HCT116 (cell line): ENCODE measurements around the gene CTNNA2. TPM values are rescaled to one million over a fixed set of nuclear protein-coding genes. Genes with fewer than 3 reads are reported as not detected.

Experiments used
- ATAC-seq: fragments of 200-7000 bp; cut with Tn5 transposase; 2 replicates; pipeline ENCODE4 v1.9.1; 2020; ENCODE audit warnings: mild to moderate bottlenecking, moderate library complexity
- BruUV-seq: library from RNA; stranded (reverse); fragments of 400-500 nt; replicated peaks from 2 replicates; lab custom pipeline; 2021; lab: Mats Ljungman, UMichigan
- CTCF ChIA-PET: fragments of 300-600 bp; sonication (Branson Sonifier 250); formaldehyde crosslinking; loops from one replicate; lab custom pipeline; 2021; ENCODE audit warnings: antibody characterized with exemption; lab: Charles Lee
- POLR2A ChIA-PET: fragments of 300-600, 350-600 bp; sonication (Branson Sonifier 250); formaldehyde crosslinking; loops from one replicate; lab custom pipeline; 2021; ENCODE audit warnings: antibody characterized with exemption; lab: Charles Lee
- RAD21 ChIA-PET, 2 experiments: fragments of 300-600 bp; sonication (Branson Sonifier 250); formaldehyde crosslinking; loops; one replicate each; lab custom pipeline; 2023; ENCODE audit warnings: low total read pairs in 2 of 2; ENCODE audit not compliant: uncharacterized antibody in 2 of 2, unreplicated experiment in 2 of 2, low non-redundant PET in 1 of 2; lab: Charles Lee
- DNase-seq: peaks from one replicate; pipeline ENCODE4 v3.0.0-alpha.2; 2010; ENCODE audit warnings: low read depth, low spot score
- H2AFZ ChIP-seq: fragments of 200-600 bp; shearing (Covaris generic), sonication (generic); 2 replicates; pipeline ENCODE4 v1.6.1; 2017; ENCODE audit warnings: low read depth, mixed run types, mixed read lengths, antibody characterized with exemption, low read length; ENCODE audit not compliant: poor library complexity, severe bottlenecking
- H3K27ac ChIP-seq: 2 replicates; pipeline ENCODE4 v1.5.1; 2012; ENCODE audit warnings: low read depth, low read length
- H3K27me3 ChIP-seq: fragments of 200-600 bp; sonication (generic); 2 replicates; pipeline ENCODE4 v1.6.1; 2016; ENCODE audit warnings: mixed run types, low read length, mixed read lengths; ENCODE audit not compliant: insufficient read depth
- H3K36me3 ChIP-seq, 2 experiments: fragments of 200-500 bp in 1 of 2; fragments of 200-600 bp in 1 of 2; sonication (Bioruptor generic) in 1 of 2; sonication (generic) in 1 of 2; 2 replicates each; pipeline versions ENCODE4 v1.5.1 to v1.6.1; 2014 to 2016; ENCODE audit warnings: low read length in 2 of 2, inconsistent platforms in 1 of 2, mixed read lengths in 1 of 2, mixed run types in 1 of 2; ENCODE audit not compliant: insufficient read depth in 2 of 2, control insufficient read depth in 1 of 2
- H3K4me1 ChIP-seq, 2 experiments: fragments of 200-600 bp in 1 of 2; sonication (generic) in 1 of 2; 2 replicates each; pipeline versions ENCODE4 v1.5.1 to v1.6.1; 2012 to 2017; ENCODE audit warnings: low read length in 2 of 2, inconsistent platforms in 1 of 2, mild to moderate bottlenecking in 1 of 2, mixed read lengths in 1 of 2, mixed run types in 1 of 2, moderate library complexity in 1 of 2; ENCODE audit not compliant: insufficient read depth in 2 of 2, control insufficient read depth in 1 of 2
- H3K4me2 ChIP-seq: fragments of 200-600 bp; sonication (generic); 2 replicates; pipeline ENCODE4 v1.6.1; 2017; ENCODE audit warnings: mixed run types, low read length, mixed read lengths
- H3K4me3 ChIP-seq, 2 experiments: fragments of 200-600 bp in 1 of 2; sonication (generic) in 1 of 2; replicated peaks in 1 of 2; 2 replicates each; pipeline ENCODE4 v1.5.1; 2011 to 2016; ENCODE audit warnings: low read length in 2 of 2, control low read depth in 1 of 2, low read depth in 1 of 2, mild to moderate bottlenecking in 1 of 2, mixed read lengths in 1 of 2, mixed run types in 1 of 2
- H3K79me2 ChIP-seq: fragments of 200-600 bp; sonication (generic); 2 replicates; pipeline ENCODE4 v1.6.1; 2017; ENCODE audit warnings: mild to moderate bottlenecking, mixed run types, low read length, moderate library complexity, mixed read lengths; ENCODE audit not compliant: insufficient read depth
- H3K9ac ChIP-seq: fragments of 200-600 bp; sonication (generic); 2 replicates; pipeline ENCODE4 v1.6.1; 2016; ENCODE audit warnings: low read length, mixed read lengths
- H3K9me2 ChIP-seq: fragments of 200-600 bp; sonication (generic), shearing (Covaris generic); 2 replicates; pipeline ENCODE4 v1.6.1; 2017; ENCODE audit warnings: mixed run types, mild to moderate bottlenecking, moderate library complexity; ENCODE audit not compliant: insufficient read depth
- H3K9me3 ChIP-seq, 2 experiments: fragments of 200-500 bp in 1 of 2; fragments of 200-600 bp in 1 of 2; sonication (Bioruptor generic) in 1 of 2; sonication (generic) in 1 of 2; 2 replicates each; pipeline ENCODE4 v1.6.1; 2014 to 2017; ENCODE audit warnings: low read length in 2 of 2, mixed read lengths in 2 of 2, inconsistent platforms in 1 of 2, low read depth in 1 of 2, mild to moderate bottlenecking in 1 of 2, mixed run types in 1 of 2, moderate library complexity in 1 of 2; ENCODE audit not compliant: control insufficient read depth in 1 of 2, insufficient read depth in 1 of 2
- H4K20me1 ChIP-seq: fragments of 200-600 bp; sonication (generic), shearing (Covaris generic); 2 replicates; pipeline ENCODE4 v1.6.1; 2017; ENCODE audit warnings: mixed run types, mild to moderate bottlenecking, moderate library complexity; ENCODE audit not compliant: insufficient read depth
- CBX3 ChIP-seq: IDR thresholded peaks from 2 replicates; pipeline ENCODE4 v1.6.1; 2012; ENCODE audit warnings: low read depth
- CEBPB ChIP-seq: IDR thresholded peaks from 2 replicates; pipeline ENCODE4 v1.6.1; 2012; ENCODE audit warnings: low read depth
- CTCF ChIP-seq, 3 experiments: fragments of 200-600 bp in 1 of 3; sonication (generic) in 1 of 3; IDR thresholded peaks in 2 of 3; conservative IDR thresholded peaks in 1 of 3; 2 replicates each; pipeline ENCODE4 v1.5.1; 2012 to 2017; ENCODE audit warnings: low read depth in 2 of 3, low read length in 2 of 3, antibody characterized with exemption in 1 of 3, borderline replicate concordance in 1 of 3, control low read depth in 1 of 3, mild to moderate bottlenecking in 1 of 3, mixed read lengths in 1 of 3, mixed run types in 1 of 3, moderate library complexity in 1 of 3; ENCODE audit not compliant: insufficient read depth in 1 of 3
- EGR1 ChIP-seq: IDR thresholded peaks from 2 replicates; pipeline ENCODE4 v1.6.1; 2012; ENCODE audit warnings: low read depth
- ELF1 ChIP-seq: IDR thresholded peaks from 2 replicates; pipeline ENCODE4 v1.6.1; 2012; ENCODE audit warnings: low read depth, borderline replicate concordance
- EZH2 ChIP-seq: fragments of 200-600 bp; sonication (generic); IDR thresholded peaks from 2 replicates; pipeline ENCODE4 v1.6.1; 2017; ENCODE audit warnings: antibody characterized with exemption, mixed run types
- EZH2phosphoT487 ChIP-seq: fragments of 200-600 bp; IDR thresholded peaks from 2 replicates; pipeline ENCODE4 v1.6.1; 2018; ENCODE audit warnings: antibody characterized with exemption, borderline replicate concordance
- JUND ChIP-seq: IDR thresholded peaks from 2 replicates; pipeline ENCODE4 v1.6.1; 2012
- POLR2A ChIP-seq: IDR thresholded peaks from 2 replicates; pipeline ENCODE4 v1.7.0; 2011; ENCODE audit warnings: borderline replicate concordance; ENCODE audit not compliant: insufficient read depth, insufficient read length; ENCODE audit errors: extremely low read depth
- POLR2AphosphoS5 ChIP-seq: IDR thresholded peaks from 2 replicates; pipeline ENCODE4 v1.6.1; 2011; ENCODE audit warnings: mild to moderate bottlenecking, low read depth, low read length, moderate library complexity
- RAD21 ChIP-seq: IDR thresholded peaks from 2 replicates; pipeline ENCODE4 v1.6.1; 2012; ENCODE audit warnings: low read depth, mild to moderate bottlenecking
- REST ChIP-seq: IDR thresholded peaks from 2 replicates; pipeline ENCODE4 v1.6.1; 2012; ENCODE audit warnings: low read depth
- SIN3A ChIP-seq: IDR thresholded peaks from 2 replicates; pipeline ENCODE4 v1.6.1; 2012; ENCODE audit warnings: low read depth
- SRF ChIP-seq: IDR thresholded peaks from 2 replicates; pipeline ENCODE4 v1.6.1; 2012; ENCODE audit warnings: low read depth
- ZNF274 ChIP-seq: fragments of 200-500 bp; sonication (Bioruptor generic); IDR thresholded peaks from 2 replicates; pipeline ENCODE4 v1.6.1; 2014; ENCODE audit warnings: mild to moderate bottlenecking, low read depth, low read length, inconsistent platforms
- intact Hi-C: fragments of 100-400 bp; cut with micrococcal nuclease; formaldehyde crosslinking; loops from 2 replicates; pipeline ENCODE4 v1.10.0; 2022
- total RNA-seq: library from RNA; stranded (reverse); gene quantifications from one replicate; pipeline ENCODE4 v1.2.1, GENCODE V29; 2021; ENCODE audit not compliant: unreplicated experiment
- TF ChIP-seq, protein P1 (sequence below): IDR thresholded peaks from 2 replicates; pipeline ENCODE4 v1.6.1; 2012

The CTNNA2 gene
- total RNA-seq, 1 experiment from 2014 or later: not detected

DNA sequence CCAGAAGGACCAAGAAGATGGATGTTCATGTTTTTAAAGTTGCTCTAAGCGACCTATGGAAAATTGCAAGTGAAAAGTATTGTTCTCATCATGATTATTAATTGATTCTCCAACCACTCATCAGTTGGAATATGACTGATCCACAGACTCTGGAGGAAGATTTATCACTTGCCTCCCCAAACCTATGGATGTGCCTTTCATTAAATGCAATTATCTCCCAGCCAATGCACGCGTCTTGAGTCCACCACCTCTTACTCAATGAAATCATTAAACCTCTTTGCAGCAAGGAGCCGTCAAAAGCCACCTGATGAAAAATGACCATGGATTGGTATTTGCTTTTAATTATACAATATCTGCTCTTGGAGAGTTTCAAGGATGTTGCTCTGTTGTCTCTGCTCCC, 626.1 kb downstream of the CTNNA2 start:
- POLR2A ChIA-PET: no interaction called here
- H3K79me2 ChIP-seq: no peaks in the 10 kb centered on the region
- ATAC-seq: no peak
- H3K4me2 ChIP-seq: no peak overlapping the region
- no peaks in the 10 kb centered on the region for H3K27me3 ChIP-seq
- H3K9me2 ChIP-seq: no peaks in the 10 kb centered on the region
- no peaks in the 10 kb centered on the region for H3K36me3 ChIP-seq
- CTCF ChIA-PET: no interaction called here
- intact Hi-C loops: no loop called here
- H2AFZ ChIP-seq: no peak overlapping the region
- no peak for DNase-seq
- no peaks in the 10 kb centered on the region for H4K20me1 ChIP-seq
- TF ChIP-seq RAD21: no peak
- TF ChIP-seq EZH2phosphoT487: no peak
- TF ChIP-seq CEBPB: no peak
- TF ChIP-seq, all 23 proteins: peak for 0
- H3K9ac ChIP-seq: no peak overlapping the region
- RAD21 ChIA-PET: no interaction called here
- no TSS peak for BruUV-seq
- peaks cover 7 to 12% of the 10 kb centered on the region in 2 experiments; a peak in 2 of 4 replicates for H3K9me3 ChIP-seq
- H3K4me3 ChIP-seq: no peak overlapping the region
- H3K4me1 ChIP-seq: no peaks in the 10 kb centered on the region
- no peak overlapping the region for H3K27ac ChIP-seq

DNA sequence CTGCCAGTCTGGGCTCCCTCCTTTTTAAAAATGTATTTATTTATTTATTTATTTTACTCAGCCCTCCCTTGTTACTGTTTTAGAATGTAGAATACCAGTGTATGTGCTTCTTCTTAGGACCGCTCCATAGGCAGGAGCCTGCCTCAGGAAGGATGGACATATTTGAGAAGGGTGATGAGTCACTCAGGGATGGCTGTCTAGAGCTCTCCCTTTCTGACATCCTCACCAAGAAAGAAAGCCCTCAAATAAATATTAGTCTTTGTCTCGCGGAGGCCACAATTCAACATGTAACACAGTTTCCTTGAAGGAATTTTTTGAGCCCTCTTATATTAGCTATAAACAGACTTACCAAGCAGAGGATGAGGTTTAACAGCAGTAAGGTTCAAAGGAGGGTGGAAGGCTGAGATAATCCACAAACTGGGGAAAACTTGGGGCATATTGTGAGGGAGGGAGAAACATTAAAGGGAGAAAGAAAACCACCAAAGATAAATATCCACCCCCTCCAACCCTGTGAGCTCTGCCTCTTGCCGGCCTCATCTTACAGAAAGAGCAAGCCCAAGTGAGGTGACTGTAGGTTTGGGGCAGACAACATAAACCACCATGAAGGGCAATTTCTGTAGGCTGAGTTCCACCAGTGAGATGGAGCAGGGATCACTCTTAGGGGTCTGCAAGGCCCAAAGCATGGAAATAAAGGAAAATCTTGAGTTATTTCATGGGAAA, 628.3 kb downstream of the CTNNA2 start:
- Histone ChIP-seq H3K4me3 (no peak overlapping the region), H3K9ac (no peak overlapping the region), H3K9me3 (peaks cover 11 to 12% of the 10 kb centered on the region in 2 experiments; a peak in 2 of 4 replicates), H3K27ac (no peak overlapping the region), H4K20me1 (no peaks in the 10 kb centered on the region), H2AFZ (no peak overlapping the region), H3K4me2 (no peak overlapping the region), H3K27me3 (no peaks in the 10 kb centered on the region), H3K4me1 (no peaks in the 10 kb centered on the region), H3K79me2 (no peaks in the 10 kb centered on the region), H3K36me3 (no peaks in the 10 kb centered on the region), H3K9me2 (no peaks in the 10 kb centered on the region)
- ChIA-PET RAD21 (no interaction called here), POLR2A (no interaction called here), CTCF (no interaction called here)
- DNase-seq: no peak
- intact Hi-C loops: no loop called here
- ATAC-seq: no peak
- no TSS peak for BruUV-seq
- TF ChIP-seq CEBPB (no peak), RAD21 (no peak), SIN3A (no peak), REST (no peak), EZH2 (no peak), ELF1 (no peak), CTCF (IDR thresholded peaks at IDR 0.05 in 2 of 3, conservative IDR thresholded peaks at IDR 0.05 in 1 of 3; ENCODE audit: borderline replicate concordance in 1 of 3, insufficient read depth in 1 of 3, low read depth in 2 of 3, low read length in 2 of 3) (no peak), POLR2A (no peak), EGR1 (no peak), ZNF274 (no peak), CBX3 (no peak), POLR2AphosphoS5 (no peak), JUND (no peak), SRF (no peak)
- TF ChIP-seq, protein P1, sequence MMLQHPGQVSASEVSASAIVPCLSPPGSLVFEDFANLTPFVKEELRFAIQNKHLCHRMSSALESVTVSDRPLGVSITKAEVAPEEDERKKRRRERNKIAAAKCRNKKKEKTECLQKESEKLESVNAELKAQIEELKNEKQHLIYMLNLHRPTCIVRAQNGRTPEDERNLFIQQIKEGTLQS: no peak
